Nephron (organoid): ENCODE results near the gene CCDC8.
"Not testable (repeated sequence)": the region's sequence is repeated elsewhere in the genome, so short reads cannot be mapped to it uniquely, and the experiment has no call there.

Source experiments
- H3K27ac Mint-ChIP-seq, 3 experiments: 2 replicates each; pipeline ENCODE4 v1.8.0; 2020; ENCODE audit warnings: mixed read lengths in 3 of 3, mild to moderate bottlenecking in 2 of 3, moderate library complexity in 1 of 3
- H3K27me3 Mint-ChIP-seq: 2 replicates; pipeline ENCODE4 v1.8.0; 2021; ENCODE audit warnings: low read depth, mild to moderate bottlenecking, moderate library complexity, mixed read lengths
- H3K36me3 Mint-ChIP-seq: 2 replicates; pipeline ENCODE4 v1.8.0; 2020; ENCODE audit warnings: low read depth, mixed read lengths
- H3K4me1 Mint-ChIP-seq: 2 replicates; pipeline ENCODE4 v1.8.0; 2020; ENCODE audit warnings: mixed read lengths
- H3K4me3 Mint-ChIP-seq, 3 experiments: 2 replicates each; pipeline ENCODE4 v1.8.0; 2020; ENCODE audit warnings: mild to moderate bottlenecking in 3 of 3, mixed read lengths in 3 of 3, moderate library complexity in 2 of 3
- H3K9me3 Mint-ChIP-seq: 2 replicates; pipeline ENCODE4 v1.8.0; 2020; ENCODE audit warnings: mixed read lengths
- TF ChIP-seq, protein P1 (sequence below), 3 experiments: fragments of 200-600 bp; sonication (generic); IDR thresholded peaks; one replicate each; pipeline ENCODE4 v1.5.0; 2021; ENCODE audit warnings: antibody characterized with exemption in 3 of 3; ENCODE audit not compliant: unreplicated experiment in 3 of 3

Gene CCDC8

DNA sequence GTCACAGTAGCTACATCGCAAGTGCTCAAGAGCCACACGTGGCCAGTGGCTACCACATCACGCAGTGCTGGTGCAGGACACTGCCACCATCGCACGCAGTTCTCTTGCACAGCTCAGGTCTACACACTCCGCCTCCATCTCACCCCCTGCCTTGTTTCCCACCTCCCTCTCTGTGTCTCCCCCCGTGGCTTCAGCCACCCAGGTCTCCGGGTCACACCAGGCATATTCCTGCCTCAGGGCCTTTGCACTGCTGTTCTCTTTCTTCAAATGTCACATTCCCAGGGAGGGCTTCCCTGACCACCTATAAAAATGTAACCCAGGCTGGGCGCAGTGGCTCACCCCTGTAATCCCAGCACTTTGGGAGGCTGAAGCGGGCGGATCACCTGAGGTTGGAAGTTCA lies 10.6 kb downstream of the CCDC8 start:
- Mint-ChIP-seq H3K4me1 (peaks cover 48% of the 10 kb centered on the region), H3K4me3 (peak overlapping the region in 2 of 3 experiments; percentile 36 to 79), H3K27me3 (no peaks in the 10 kb centered on the region), H3K9me3 (no peaks in the 10 kb centered on the region), H3K36me3 (no peaks in the 10 kb centered on the region), H3K27ac (peak overlapping the region in 2 of 3 experiments; percentile 7 to 53)
- TF ChIP-seq, protein P1, sequence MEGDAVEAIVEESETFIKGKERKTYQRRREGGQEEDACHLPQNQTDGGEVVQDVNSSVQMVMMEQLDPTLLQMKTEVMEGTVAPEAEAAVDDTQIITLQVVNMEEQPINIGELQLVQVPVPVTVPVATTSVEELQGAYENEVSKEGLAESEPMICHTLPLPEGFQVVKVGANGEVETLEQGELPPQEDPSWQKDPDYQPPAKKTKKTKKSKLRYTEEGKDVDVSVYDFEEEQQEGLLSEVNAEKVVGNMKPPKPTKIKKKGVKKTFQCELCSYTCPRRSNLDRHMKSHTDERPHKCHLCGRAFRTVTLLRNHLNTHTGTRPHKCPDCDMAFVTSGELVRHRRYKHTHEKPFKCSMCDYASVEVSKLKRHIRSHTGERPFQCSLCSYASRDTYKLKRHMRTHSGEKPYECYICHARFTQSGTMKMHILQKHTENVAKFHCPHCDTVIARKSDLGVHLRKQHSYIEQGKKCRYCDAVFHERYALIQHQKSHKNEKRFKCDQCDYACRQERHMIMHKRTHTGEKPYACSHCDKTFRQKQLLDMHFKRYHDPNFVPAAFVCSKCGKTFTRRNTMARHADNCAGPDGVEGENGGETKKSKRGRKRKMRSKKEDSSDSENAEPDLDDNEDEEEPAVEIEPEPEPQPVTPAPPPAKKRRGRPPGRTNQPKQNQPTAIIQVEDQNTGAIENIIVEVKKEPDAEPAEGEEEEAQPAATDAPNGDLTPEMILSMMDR (IDR thresholded peaks at IDR 0.05; ENCODE audit: unreplicated experiment in 3 of 3): no peak

DNA sequence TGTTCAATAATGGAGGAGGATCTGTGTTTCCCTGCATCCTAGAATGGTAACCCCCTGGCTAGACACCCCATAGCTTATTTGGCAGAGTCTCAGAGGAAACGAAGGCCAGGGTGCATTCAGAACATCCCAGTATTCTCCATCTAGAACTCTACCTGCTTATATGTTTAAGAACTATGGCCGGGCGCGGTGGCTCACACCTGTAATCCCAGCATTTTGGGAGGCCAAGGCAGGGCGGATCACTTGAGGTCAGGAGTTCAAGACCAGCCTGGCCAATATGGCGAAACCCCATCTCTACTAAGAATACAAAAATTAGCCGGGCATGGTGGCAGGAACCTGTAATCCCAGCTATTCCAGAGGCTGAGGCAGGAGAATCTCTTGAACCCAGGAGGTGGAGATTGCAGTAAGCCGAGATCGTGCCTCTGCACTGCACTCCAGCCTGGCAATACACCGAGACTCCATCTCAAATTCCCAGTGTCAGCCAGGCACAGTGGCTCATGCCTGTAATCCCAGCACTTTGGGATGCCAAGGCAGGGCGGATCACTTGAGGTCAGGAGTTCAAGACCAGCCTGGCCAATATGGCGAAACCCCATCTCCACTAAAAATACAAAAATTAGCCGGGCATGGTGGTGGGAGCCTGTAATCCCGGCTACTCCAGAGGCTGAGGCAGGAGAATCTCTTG lies 15.4 kb downstream of the CCDC8 start:
- peak overlapping the region in 2 of 3 experiments; percentile 4 to 55 for H3K27ac Mint-ChIP-seq
- H3K4me3 Mint-ChIP-seq, H3K9me3 Mint-ChIP-seq, H3K27me3 Mint-ChIP-seq, H3K36me3 Mint-ChIP-seq: not testable (repeated sequence)
- H3K4me1 Mint-ChIP-seq: peaks cover 32% of the 10 kb centered on the region

DNA sequence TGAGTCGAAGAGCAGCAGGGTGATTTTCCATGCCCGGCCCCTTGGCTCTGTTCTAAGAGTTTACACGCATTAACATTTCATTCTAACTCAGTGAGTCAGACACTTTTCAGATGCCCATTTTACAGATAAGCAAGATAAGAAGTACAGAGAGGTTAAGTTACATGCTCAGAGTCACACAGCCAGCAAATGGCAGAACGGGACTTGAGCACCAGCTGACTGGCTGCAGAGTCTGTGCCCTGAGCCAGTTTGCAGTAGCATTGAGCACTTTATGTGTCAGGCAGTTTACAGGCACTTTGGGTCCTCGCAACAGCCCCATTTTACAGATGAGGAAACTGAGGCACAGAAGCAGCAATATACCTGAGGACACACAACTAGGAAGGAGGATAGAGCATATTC lies 19.0 kb downstream of the CCDC8 start:
- H3K27ac Mint-ChIP-seq: no peak overlapping the region
- no peak overlapping the region for H3K4me3 Mint-ChIP-seq
- TF ChIP-seq, protein P1 (IDR thresholded peaks at IDR 0.05; ENCODE audit: unreplicated experiment in 3 of 3): no peak
- no peaks in the 10 kb centered on the region for H3K27me3 Mint-ChIP-seq
- H3K36me3 Mint-ChIP-seq: peaks cover 23% of the 10 kb centered on the region
- no peaks in the 10 kb centered on the region for H3K9me3 Mint-ChIP-seq
- H3K4me1 Mint-ChIP-seq: peaks cover 32% of the 10 kb centered on the region

DNA sequence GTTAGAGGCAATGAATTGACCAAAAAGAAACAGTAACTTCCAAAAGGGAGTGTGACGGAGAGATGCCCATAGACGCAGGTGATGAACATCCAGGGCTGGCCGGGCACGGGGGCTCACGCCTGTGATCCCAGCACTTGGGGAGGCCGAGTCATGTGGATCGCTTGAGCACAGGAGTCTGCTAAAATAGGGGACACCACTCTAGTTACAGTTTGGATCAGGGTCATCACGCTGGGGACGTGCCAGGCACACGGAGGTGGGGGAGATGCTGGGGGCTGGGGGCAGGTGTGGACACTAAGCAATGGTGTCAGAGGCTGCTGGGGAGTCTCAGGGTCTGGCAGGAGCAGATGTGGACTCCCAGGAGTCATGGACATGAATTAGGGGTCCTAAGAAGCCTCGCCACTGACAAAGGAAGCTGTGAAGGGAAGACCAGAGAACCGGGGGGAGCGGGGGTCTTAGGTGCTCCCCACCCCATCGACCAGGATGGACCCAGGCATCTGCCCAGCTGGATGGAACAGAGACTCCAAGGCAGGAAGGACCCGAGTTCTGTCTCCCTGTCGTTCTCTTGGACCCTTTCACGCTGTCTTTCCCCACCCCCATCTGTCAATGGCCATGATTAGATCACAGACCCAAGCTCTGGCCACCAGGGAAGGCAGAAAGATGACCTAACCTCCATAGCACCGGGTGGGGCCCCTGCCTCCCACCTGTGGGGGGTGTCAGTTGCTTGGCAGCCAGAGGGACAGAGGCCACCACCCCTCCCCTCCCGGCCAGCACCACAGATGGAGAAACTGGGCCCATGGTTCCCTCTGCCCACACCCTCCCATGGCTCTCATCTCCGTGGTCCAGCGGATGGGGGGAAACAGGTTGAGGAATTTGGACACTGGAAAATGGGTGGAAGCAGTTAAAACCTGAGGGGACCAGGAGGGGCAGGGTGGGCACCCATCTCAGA lies 19.6 kb downstream of the CCDC8 start:
- H3K27ac Mint-ChIP-seq: peak overlapping the region; percentile 88 to 95 (median 90)
- peaks cover 32% of the 10 kb centered on the region for H3K4me1 Mint-ChIP-seq
- H3K4me3 Mint-ChIP-seq: no peak overlapping the region
- no peaks in the 10 kb centered on the region for H3K9me3 Mint-ChIP-seq
- peaks cover 29% of the 10 kb centered on the region for H3K36me3 Mint-ChIP-seq
- H3K27me3 Mint-ChIP-seq: no peaks in the 10 kb centered on the region
- TF ChIP-seq, protein P1 (IDR thresholded peaks at IDR 0.05; ENCODE audit: unreplicated experiment in 3 of 3): no peak

DNA sequence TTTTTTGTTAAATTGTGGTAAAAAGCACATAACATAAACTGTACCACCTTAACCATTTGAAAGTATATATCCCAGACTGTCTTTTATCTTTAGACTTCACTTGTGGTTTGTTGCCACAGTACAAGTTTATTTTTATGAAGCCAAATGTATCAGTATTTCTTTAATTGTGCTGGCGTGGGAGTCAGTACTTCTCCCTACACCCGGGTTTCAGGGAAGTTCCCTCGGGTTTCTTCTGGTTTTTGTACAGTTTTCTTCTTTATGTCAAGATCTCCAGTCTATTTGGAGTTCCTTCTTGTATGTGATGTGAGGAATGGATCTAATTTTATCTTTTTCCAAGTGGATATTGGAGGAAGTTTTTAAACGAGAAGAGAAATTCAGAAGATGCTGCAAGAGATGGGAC lies 20.5 kb downstream of the CCDC8 start:
- Mint-ChIP-seq H3K27ac (peak overlapping the region; percentile 88 to 95 (median 90)), H3K36me3 (peaks cover 38% of the 10 kb centered on the region), H3K27me3 (no peaks in the 10 kb centered on the region), H3K4me3 (peak overlapping the region in 1 of 3 experiments; percentile 38), H3K9me3 (no peaks in the 10 kb centered on the region), H3K4me1 (peaks cover 32% of the 10 kb centered on the region)
- TF ChIP-seq, protein P1 (IDR thresholded peaks at IDR 0.05; ENCODE audit: unreplicated experiment in 3 of 3): no peak

DNA sequence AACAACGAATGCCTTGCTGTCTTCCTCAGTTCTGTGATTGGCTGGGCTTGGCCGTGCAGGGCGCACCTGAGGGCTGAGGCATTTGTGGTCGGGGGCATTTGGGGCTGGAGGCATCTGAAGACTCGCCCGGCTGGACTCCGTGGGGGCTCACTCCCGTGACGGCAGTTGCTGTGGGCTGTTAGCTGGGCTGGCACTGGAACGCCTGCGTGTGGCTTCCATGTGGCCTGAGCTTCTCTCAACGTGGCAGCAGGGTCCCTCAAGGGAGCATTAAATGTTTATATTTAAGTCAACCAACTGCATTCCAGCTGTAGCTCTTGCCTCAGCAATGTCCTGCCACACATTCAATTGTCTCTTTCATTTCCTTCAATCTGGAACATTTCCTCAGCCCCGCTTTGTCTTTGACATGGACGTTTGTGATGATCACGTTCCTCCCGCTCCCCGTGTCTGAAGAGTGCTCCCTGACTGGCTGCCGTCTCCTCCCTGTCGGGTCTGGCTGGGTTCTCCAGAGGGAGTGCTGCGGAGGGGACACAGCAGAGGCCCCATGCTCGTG lies 21.0 kb downstream of the CCDC8 start:
- Mint-ChIP-seq H3K27ac (peak overlapping the region; percentile 88 to 95 (median 90)), H3K36me3 (peaks cover 43% of the 10 kb centered on the region), H3K9me3 (no peaks in the 10 kb centered on the region), H3K4me3 (peak overlapping the region in 2 of 3 experiments; percentile 16 to 38), H3K4me1 (peaks cover 32% of the 10 kb centered on the region), H3K27me3 (no peaks in the 10 kb centered on the region)
- TF ChIP-seq, protein P1 (IDR thresholded peaks at IDR 0.05; ENCODE audit: unreplicated experiment in 3 of 3): no peak
